GM12878 (cell line): ENCODE measurements around the gene ARL5C.
"Not testable (repeated sequence)": the region's sequence is repeated elsewhere in the genome, so short reads cannot be mapped to it uniquely, and the experiment has no call there.

Experiments
- ATF7 ChIP-seq: fragments of 450-650 bp; IDR thresholded peaks from 2 replicates; pipeline ENCODE4 v1.6.1; 2016; ENCODE audit warnings: low read depth, mild to moderate bottlenecking
- BCL3 ChIP-seq: IDR thresholded peaks from 2 replicates; pipeline ENCODE4 v1.6.1; 2011; ENCODE audit warnings: borderline replicate concordance, low read depth, mild to moderate bottlenecking, moderate library complexity, low read length; ENCODE audit not compliant: insufficient read depth, poor library complexity, severe bottlenecking
- CTCF ChIP-seq, 3 experiments: IDR thresholded peaks in 2 of 3; conservative IDR thresholded peaks in 1 of 3; 2 replicates each; pipeline ENCODE4 v1.5.1; 2011; ENCODE audit warnings: low read depth in 3 of 3, low read length in 3 of 3, mild to moderate bottlenecking in 3 of 3, control low read depth in 2 of 3, moderate library complexity in 2 of 3, inconsistent platforms in 1 of 3, mixed read lengths in 1 of 3; ENCODE audit not compliant: control insufficient read depth in 2 of 3, insufficient read depth in 1 of 3; ENCODE audit errors: extremely low read depth in 1 of 3
- EZH2 ChIP-seq: IDR thresholded peaks from 2 replicates; pipeline ENCODE4 v1.6.1; 2012; ENCODE audit warnings: low read depth, mild to moderate bottlenecking, control low read depth, inconsistent platforms, low read length, borderline replicate concordance; ENCODE audit not compliant: control insufficient read depth
- JUND ChIP-seq: IDR thresholded peaks from 2 replicates; pipeline ENCODE4 v1.6.1; 2012; ENCODE audit warnings: low read depth, mild to moderate bottlenecking, low read length, improper control_type of control experiment, moderate library complexity
- NFYA ChIP-seq: IDR thresholded peaks from 2 replicates; pipeline ENCODE4 v1.6.1; 2011; ENCODE audit warnings: low read depth, mild to moderate bottlenecking, low read length, improper control_type of control experiment, borderline replicate concordance
- NRF1 ChIP-seq: conservative IDR thresholded peaks from 2 replicates; pipeline ENCODE4 v1.6.1; 2011; ENCODE audit warnings: mild to moderate bottlenecking, low read depth, low read length, improper control_type of control experiment
- PAX8 ChIP-seq: fragments of 450-650 bp; IDR thresholded peaks from 2 replicates; pipeline ENCODE4 v1.6.1; 2017; ENCODE audit warnings: mild to moderate bottlenecking, moderate library complexity
- RBBP5 ChIP-seq: fragments of 200-600 bp; sonication (generic); conservative IDR thresholded peaks from 2 replicates; pipeline ENCODE4 v1.6.1; 2016
- TCF7 ChIP-seq: IDR thresholded peaks from 2 replicates; pipeline ENCODE4 v1.6.1; 2014; ENCODE audit warnings: antibody characterized with exemption, borderline replicate concordance

- TF ChIP-seq CTCF (IDR thresholded peaks at IDR 0.05 in 2 of 3, conservative IDR thresholded peaks at IDR 0.05 in 1 of 3; ENCODE audit: control insufficient read depth in 2 of 3, extremely low read depth in 1 of 3, insufficient read depth in 1 of 3, low read depth in 3 of 3, low read length in 3 of 3); JUND; TCF7; NRF1; PAX8; NFYA; ATF7; EZH2; RBBP5; BCL3: not testable (repeated sequence)
These were observed 36.4 kb downstream of the ARL5C start for GRCh38 chr17:39129544-39129943.
